ENCODE measurements around the gene TMC4.
A peak's percentile ranks its signal among the peaks of the same experiment; 100 is the strongest.
"Not testable (repeated sequence)": the region's sequence is repeated elsewhere in the genome, so short reads cannot be mapped to it uniquely, and the experiment has no call there.

TMC4 gene

DNA sequence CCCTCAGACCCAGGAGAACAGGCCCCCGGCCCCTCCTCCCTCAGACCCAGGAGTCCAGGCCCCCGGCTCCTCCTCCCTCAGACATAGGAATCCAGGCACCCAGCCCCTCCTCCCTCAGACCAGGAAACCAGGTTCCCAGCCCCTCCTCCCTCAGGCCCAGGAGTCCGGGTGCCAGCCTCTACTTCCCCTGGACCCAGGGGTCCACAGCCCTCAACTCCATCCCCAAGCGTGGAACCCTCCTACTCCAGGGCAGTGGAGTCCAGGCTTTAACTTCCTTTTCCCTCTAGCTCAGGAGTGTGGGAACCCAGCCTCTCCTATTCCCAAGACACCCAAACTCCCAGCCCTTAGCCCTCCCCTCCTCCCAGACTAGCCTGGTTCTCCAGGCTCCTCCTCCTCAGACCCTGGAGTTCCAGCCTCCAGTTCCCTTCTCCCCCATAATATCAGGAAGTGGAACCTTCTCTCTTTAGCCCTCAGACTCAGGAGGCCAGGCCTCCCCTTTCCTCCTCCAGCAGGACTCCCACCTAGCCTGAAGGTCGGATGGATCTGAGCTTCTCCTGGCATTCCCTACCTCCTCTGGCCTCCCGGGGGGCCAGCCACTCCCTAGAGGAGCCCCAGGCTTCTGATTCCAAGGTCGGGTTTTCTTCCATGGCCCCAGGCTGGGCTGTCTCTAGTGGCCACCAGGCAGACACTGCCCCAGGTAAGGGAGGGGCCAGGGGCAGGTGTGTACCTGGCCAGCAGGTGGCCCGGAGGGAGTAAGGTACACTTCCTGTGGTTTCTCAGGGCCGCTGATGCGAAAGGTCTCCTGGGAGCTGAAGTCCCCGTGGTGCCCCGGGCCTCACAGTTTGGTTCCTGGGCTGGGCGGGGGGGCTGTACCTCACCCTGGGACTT is at the start of gene TMC4:
Gene TMC4 (minus strand): TSS at position 690 of the 888 bp plus-strand sequence. CDS start 43 bp downstream, at position 647.
- DNase-seq: no peak

GRCh38 chr19:54221947-54222346 is 49.0 kb upstream of the TMC4 start:
- not testable (repeated sequence) for DNase-seq

DNA sequence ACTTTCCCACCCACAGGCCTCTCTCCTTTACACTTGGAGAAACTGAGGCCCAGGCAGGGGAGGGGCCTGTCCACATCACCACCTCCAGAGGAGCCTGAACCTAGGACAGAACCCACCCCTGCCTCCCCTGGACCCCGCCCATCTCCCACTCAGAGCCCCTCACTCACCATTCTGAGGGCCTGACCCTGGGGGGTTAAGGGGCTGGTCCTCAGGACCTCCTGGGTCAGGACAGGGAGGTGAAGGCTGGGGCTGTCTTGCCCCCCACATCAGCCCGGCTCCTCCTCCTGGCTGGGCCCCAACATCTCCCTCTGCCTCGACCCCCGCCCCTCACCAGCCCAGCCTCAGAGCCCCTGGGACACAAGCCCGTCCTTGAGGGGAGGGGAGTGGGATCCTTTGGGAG is 46.7 kb upstream of the TMC4 start:
- DNase-seq: not testable (repeated sequence)

- no peak for DNase-seq
These were observed 46.2 kb upstream of the TMC4 start for GRCh38 chr19:54218960-54219661.

GRCh38 chr19:54218259-54218658 is 45.3 kb upstream of the TMC4 start:
- DNase-seq: no peak

DNA sequence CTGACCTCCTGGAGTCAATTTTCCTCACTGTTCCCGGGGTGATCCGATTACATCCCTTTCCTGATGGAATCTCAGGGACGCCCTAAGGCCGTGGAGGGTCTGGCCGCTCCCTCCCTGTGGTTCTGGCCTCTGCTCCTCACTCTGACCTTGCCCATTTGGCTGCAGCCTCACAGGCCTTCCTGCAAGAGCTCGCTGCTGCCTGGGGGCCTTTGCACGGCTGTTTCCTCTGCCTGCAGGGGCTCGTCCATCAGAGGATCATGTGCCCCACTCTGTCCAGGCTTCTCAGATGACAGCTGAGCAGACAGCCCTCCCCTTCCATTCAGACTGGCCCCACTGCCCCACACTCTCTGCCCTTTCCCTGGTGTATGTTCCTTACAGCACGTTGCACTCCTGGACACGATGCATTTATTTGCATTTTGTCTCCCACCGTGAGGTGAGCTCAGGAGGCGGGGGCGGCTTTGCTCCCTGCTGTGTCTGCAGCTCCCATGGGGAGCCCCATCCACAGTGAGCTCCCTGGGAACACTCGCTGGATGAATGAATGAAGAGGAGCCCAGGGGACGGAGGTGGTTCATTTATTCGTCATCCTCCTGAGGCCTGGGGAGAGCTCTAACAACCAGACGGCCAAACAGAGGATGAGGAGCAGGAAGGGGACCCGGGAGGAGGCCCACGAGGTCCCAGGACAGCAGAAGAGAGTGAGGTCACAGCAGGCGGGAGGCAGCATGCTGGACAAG is 44.7 kb upstream of the TMC4 start:
- not testable (repeated sequence) for DNase-seq

DNA sequence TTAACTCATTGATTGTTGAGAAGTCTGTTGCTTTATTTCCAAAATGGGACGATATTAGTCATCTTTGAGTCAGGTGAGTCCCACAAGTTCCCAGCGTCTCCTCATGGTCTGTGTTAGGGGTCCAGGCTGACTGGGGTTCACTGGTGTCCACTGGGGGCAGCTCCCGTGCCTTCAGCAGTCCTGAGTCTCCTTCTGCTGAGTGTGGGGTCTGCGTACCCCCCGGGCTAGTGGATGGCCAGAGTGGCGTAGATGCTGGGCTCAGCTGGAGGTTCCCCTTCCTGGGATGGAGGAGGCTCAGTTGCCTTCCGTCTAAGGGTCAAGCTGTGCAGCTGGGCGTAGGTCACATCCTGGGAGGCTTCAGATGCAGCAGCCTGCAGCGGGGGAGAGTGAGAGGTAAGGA is 43.9 kb upstream of the TMC4 start:
- no peak for DNase-seq

- not testable (repeated sequence) for DNase-seq
These were observed 41.8 kb upstream of the TMC4 start for GRCh38 chr19:54214734-54215133.

DNA sequence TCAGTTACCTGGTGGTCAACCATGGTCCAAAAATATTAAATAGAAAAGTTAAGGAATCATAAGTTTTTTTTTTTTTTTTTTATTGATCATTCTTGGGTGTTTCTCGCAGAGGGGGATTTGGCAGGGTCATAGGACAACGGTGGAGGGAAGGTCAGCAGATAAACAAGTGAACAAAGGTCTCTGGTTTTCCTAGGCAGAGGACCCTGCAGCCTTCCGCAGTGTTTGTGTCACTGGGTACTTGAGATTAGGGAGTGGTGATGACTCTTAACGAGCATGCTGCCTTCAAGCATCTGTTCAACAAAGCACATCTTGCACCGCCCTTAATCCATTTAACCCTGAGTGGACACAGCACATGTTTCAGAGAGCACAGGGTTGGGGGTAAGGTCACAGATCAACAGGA is 41.3 kb upstream of the TMC4 start:
- DNase-seq: not testable (repeated sequence)

GRCh38 chr19:54211235-54211634 is 38.3 kb upstream of the TMC4 start:
- DNase-seq: no peak

GRCh38 chr19:54209811-54210494 is 37.0 kb upstream of the TMC4 start:
- peak; percentile 20 for DNase-seq

DNA sequence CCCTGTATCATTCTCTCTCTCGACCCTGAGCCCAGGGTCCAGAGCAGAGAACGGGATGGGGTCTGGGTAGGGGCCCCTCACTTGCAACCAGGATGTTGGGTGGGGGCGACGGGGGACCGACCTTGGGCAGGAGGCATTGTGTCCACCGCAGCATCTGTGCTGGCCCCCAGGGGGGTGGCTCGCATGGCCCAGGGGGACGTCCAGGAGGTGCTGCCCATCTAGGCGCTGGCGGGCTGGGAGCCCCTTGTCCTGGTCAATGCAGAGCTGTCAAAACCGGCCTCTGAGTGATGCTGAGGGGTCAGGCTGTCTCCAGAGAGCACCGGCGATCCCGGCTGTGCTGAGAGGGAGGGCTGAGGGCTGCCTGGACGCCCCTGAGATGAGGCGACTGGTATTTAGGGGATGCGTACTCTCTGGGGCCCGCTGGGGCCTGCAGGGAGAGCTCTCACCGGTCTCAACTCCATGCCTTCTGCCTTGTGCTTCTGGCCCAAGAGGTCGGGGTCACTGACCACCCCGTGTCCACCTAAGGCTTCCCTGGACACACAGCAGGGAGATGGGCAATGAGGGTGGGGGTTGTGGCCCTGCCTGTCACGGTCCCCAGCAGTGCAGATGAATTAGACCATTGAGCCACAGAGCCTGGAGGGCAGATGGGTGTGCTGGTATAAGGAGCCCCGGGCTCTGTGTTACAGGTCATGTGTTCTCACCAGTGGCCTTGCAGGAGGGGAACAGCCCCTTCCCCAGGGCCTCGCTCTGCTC is 36.3 kb upstream of the TMC4 start:
- DNase-seq: peak; percentile 22

GRCh38 chr19:54208784-54209057 is 35.8 kb upstream of the TMC4 start:
- no peak for DNase-seq

GRCh38 chr19:54207983-54208783 is 35.2 kb upstream of the TMC4 start:
- DNase-seq: peak; percentile 29

DNA sequence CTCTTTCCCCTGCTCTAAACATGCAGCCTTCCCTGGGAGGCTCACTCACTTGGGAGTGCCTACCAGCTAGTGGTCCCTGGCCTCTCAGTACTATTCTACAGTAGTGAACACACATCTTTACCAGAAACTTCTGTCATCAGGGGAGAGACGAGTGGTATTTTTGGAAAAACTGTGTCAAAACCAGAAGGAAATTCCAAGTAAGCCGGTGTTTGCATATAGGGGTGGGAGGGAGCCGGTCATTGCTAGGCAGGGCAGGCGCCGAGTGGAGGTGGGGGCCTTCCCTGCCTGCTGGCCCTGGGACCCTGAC is 34.7 kb upstream of the TMC4 start:
- no peak for DNase-seq

DNA sequence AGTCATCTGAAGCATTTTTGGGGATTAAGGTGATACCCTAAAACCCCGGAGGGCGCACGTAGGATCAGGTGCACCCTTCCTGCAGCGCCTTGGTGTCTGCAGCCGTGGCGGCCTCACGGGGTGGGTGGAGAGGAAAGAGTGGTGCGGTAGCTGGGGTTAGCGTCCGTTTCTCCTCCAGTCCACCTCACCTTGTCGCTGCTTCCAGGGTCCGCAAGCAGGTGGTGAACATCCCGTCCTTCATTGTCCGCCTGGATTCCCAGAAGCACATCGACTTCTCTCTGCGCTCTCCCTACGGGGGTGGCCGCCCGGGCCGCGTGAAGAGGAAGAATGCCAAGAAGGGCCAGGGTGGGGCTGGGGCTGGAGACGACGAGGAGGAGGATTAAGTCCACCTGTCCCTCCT is 34.2 kb upstream of the TMC4 start:
- not testable (repeated sequence) for DNase-seq

DNA sequence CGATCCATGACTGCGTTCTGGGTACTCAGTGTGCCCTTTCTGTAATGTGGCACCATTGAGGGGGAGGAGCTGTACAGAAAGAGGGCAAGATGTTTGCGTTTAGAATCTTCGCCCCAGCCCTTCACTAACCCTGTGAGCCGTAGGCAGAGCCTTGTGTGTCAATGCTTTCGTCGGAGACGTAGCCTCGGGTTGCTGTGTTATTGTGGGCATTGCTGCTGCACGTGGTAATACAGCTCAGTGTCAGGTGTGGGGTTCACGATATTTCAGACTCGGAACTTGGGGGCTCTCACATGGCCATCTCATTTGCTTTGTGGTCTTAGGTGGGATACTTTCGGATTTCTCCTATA is 33.8 kb upstream of the TMC4 start:
- no peak for DNase-seq

- DNase-seq: no peak
These were observed 33.3 kb upstream of the TMC4 start for GRCh38 chr19:54206030-54206830.

DNA sequence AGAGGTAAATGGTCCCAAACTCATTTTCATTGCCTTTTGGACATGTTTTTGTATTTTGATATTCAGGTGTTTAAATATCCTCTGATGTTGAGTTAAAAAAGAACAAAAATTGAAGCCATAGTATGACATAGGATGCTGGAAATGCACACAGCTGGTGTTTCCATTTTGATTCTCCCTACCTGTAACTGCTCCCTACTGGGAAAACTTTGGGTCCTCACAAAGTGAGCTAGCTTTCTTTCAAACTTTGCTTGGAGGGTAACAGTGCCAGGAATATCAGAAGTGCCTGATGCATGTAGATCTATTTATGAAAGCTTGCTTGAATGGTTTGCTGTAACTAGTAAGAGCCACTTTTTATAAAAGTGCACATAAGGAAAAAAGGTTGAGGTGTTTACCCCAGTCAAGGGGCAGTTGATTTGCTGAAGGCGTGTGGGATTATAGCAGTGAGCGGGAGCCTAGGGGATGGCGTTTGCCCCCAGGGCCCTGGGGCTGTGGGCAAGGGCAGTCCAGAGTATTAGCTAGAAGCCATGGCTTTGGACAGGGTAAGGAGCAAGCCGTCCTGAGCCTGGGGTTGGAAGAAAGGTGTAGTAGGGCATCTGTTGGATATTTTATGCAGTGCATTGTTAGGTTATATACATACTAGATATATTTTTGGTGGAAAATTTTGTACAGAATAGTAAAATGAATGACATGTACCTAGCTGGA is 32.0 kb upstream of the TMC4 start:
- DNase-seq: no peak

GRCh38 chr19:54203151-54203611 is 30.2 kb upstream of the TMC4 start:
- no peak for DNase-seq

All from activated naive CD4-positive, alpha-beta T cell treated with anti-CD3 and anti-CD28 coated beads, Interleukin-2, amount 50 U/mL, for 16 hours (primary cell).